ENCODE measurements around the gene TNFRSF18.
A peak's percentile ranks its signal among the peaks of the same experiment; 100 is the strongest.

TNFRSF18 gene

GRCh38 chr1:1244192-1244811, 37.9 kb upstream of the TNFRSF18 start:
- no peak for DNase-seq (ENCODE audit: low read depth)
- no peak for TF ChIP-seq CTCF (IDR thresholded peaks at IDR 0.05; ENCODE audit: control insufficient read depth, extremely low read depth, insufficient read depth)

GRCh38 chr1:1243807-1244191, 37.4 kb upstream of the TNFRSF18 start:
- no peak for TF ChIP-seq CTCF (IDR thresholded peaks at IDR 0.05; ENCODE audit: control insufficient read depth, extremely low read depth, insufficient read depth)
- no peak overlapping the region for H3K4me3 ChIP-seq (ENCODE audit: low read depth, low read length)
- no peak for DNase-seq (ENCODE audit: low read depth)

More at GRCh38 chr1:1244192-1244811, 37.9 kb upstream of the TNFRSF18 start:
- H3K4me3 ChIP-seq (ENCODE audit: low read depth, low read length), result no peak overlapping the region

GRCh38 chr1:1243266-1243660, 36.9 kb upstream of the TNFRSF18 start:
- TF ChIP-seq CTCF (IDR thresholded peaks at IDR 0.05; ENCODE audit: control insufficient read depth, extremely low read depth, insufficient read depth), result no peak
- no peak overlapping the region for H3K4me3 ChIP-seq (ENCODE audit: low read depth, low read length)
- DNase-seq (ENCODE audit: low read depth), result no peak

- H3K4me3 ChIP-seq (ENCODE audit: low read depth, low read length), result no peak overlapping the region
- no peak for DNase-seq (ENCODE audit: low read depth)
- no peak for TF ChIP-seq CTCF (IDR thresholded peaks at IDR 0.05; ENCODE audit: control insufficient read depth, extremely low read depth, insufficient read depth)
These were observed 36.3 kb upstream of the TNFRSF18 start for GRCh38 chr1:1242461-1243265.

GRCh38 chr1:1241588-1242219, 35.3 kb upstream of the TNFRSF18 start:
- no peak for DNase-seq (ENCODE audit: low read depth)
- no peak for TF ChIP-seq CTCF (IDR thresholded peaks at IDR 0.05; ENCODE audit: control insufficient read depth, extremely low read depth, insufficient read depth)
- no peak overlapping the region for H3K4me3 ChIP-seq (ENCODE audit: low read depth, low read length)

- peak; percentile 40 for DNase-seq (ENCODE audit: low read depth)
- TF ChIP-seq CTCF (IDR thresholded peaks at IDR 0.05; ENCODE audit: control insufficient read depth, extremely low read depth, insufficient read depth), result no peak
- peak overlapping the region; percentile 48 for H3K4me3 ChIP-seq (ENCODE audit: low read depth, low read length)
These were observed 34.6 kb upstream of the TNFRSF18 start for GRCh38 chr1:1240822-1241587.
